Measurements from ENCODE around the gene YIPF1. TPM values are rescaled to one million over a fixed set of nuclear protein-coding genes. Genes with fewer than 3 reads are reported as not detected.

YIPF1 gene
- total and polyA plus RNA-seq, 10 of the 15 experiments (the other 5 are each of a cell fraction or from before 2014, with no cell fraction given) = 13.0 to 36.0 (median 20.3) TPM

- peak; percentile 44; the same call in 1 of the 2 replicates for TF ChIP-seq ZNF687 (IDR thresholded peaks at IDR 0.05)
- no peak for TF ChIP-seq BCL11A (IDR thresholded peaks at IDR 0.05; ENCODE audit: low read depth, low read length)
- TF ChIP-seq NRF1 (conservative IDR thresholded peaks at IDR 0.05; ENCODE audit: low read depth, low read length) = peak; percentile 28; the same call in 1 of the 2 replicates
- TF ChIP-seq GATAD2B (conservative IDR thresholded peaks at IDR 0.05; ENCODE audit: low read depth) = peak; percentile 95
- peak; percentile 48 for TF ChIP-seq SP1 (IDR thresholded peaks at IDR 0.05; ENCODE audit: low read depth, low read length)
- TF ChIP-seq NFIC (IDR thresholded peaks at IDR 0.05; ENCODE audit: low read depth, low read length) = no peak
- peak; percentile 95 for TF ChIP-seq RELA (IDR thresholded peaks at IDR 0.05; ENCODE audit: borderline replicate concordance, partially characterized antibody)
- TF ChIP-seq HDAC6 (IDR thresholded peaks at IDR 0.05; ENCODE audit: unreplicated experiment) = peak; percentile 82
- TF ChIP-seq CBFB (IDR thresholded peaks at IDR 0.05; ENCODE audit: low read depth) = peak; percentile 95
- peak; percentile 79 for TF ChIP-seq HSF1 (IDR thresholded peaks at IDR 0.05; ENCODE audit: low read depth, low read length)
- TF ChIP-seq NFYA (IDR thresholded peaks at IDR 0.05; ENCODE audit: borderline replicate concordance, low read depth, low read length) = no peak
- TF ChIP-seq MTA3 (IDR thresholded peaks at IDR 0.05; ENCODE audit: borderline replicate concordance, low read length) = no peak
- peak; percentile 67 for TF ChIP-seq MEF2B (IDR thresholded peaks at IDR 0.05; ENCODE audit: partially characterized antibody, poor library complexity, severe bottlenecking)
- TF ChIP-seq JUND (IDR thresholded peaks at IDR 0.05; ENCODE audit: low read depth, low read length) = no peak
- peak; percentile 81 for TF ChIP-seq IRF4 (IDR thresholded peaks at IDR 0.05; ENCODE audit: low read depth, low read length)
- peak; percentile 93 for TF ChIP-seq E4F1 (IDR thresholded peaks at IDR 0.05; ENCODE audit: borderline replicate concordance, partially characterized antibody)
- no peak for TF ChIP-seq RBBP5 (conservative IDR thresholded peaks at IDR 0.05)
- TF ChIP-seq RAD51 (IDR thresholded peaks at IDR 0.05) = no peak
- TF ChIP-seq MEF2A (IDR thresholded peaks at IDR 0.05; ENCODE audit: insufficient read depth, low read depth, low read length) = 0 out of 2 replicates have a peak, but pooled peaks have one; percentile 9
- TF ChIP-seq RB1 (IDR thresholded peaks at IDR 0.05; ENCODE audit: borderline replicate concordance) = peak; percentile 93
- peak; percentile 97 for TF ChIP-seq RELB (IDR thresholded peaks at IDR 0.05; ENCODE audit: low read depth)
These were observed 51.5 kb downstream of the YIPF1 start, which contains the start of gene NDC1 (continued) for GRCh38 chr1:53837924-53838653.
